Activated T-cell treated with anti-CD3 and anti-CD28 coated beads for 1 hour (primary cell): Measurements from ENCODE around the gene DTNA.

Experiments
- DNase-seq: peaks from one replicate; pipeline ENCODE4 v3.0.0-alpha.2; 2020; ENCODE audit warnings: low read depth

Gene DTNA

DNA sequence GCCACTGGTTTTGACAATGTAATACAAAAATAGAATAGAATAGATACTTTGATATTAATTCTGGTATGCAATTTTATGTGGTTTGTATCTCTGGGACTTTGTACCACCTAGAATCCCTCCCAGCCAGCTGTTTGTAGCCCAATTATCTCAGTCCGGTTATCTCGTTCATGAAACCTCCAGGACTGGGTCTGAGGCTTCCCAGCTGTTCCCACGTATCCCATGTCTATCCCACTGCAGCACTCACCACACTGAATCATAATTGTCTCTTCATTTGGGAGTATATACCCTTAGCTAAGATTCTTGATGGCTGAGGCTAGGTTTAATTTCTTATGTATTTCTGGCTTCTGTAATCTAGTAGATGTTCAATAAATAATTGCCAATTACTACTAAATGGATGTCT, 226.7 kb downstream of the DTNA start:
- no peak for DNase-seq

DNA sequence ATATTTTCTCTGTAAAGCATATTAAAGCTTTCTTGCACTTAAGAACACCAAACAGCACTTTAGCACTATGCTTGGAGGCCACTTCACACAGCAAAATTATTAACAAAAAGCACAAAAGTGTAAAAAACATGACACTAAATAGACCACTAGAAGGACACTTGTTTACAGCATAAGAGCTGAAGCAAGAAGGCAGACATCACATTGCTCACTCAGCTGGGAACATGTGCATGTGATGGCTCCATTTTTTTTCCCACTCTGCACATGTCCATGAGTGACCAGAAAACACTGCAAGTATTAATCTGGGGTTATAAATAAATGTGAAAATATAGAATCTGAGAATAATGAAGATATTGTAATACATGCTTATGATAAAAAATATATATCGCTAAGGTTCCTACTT, 228.0 kb downstream of the DTNA start:
- DNase-seq, result no peak
